Mucosa of gallbladder (tissue), 1 donor: Measurements from ENCODE around the gene LRP3. TPM values are rescaled to one million over a fixed set of nuclear protein-coding genes. Genes with fewer than 3 reads are reported as not detected.

Experiments
- DNase-seq: peaks from one replicate; pipeline ENCODE4 v3.0.0-alpha.2; 2020; ENCODE audit warnings: low spot score
- total RNA-seq: library from RNA; stranded (reverse); gene quantifications from one replicate; pipeline ENCODE4 v1.2.1, GENCODE V29; 2021
- donor health status: DM: no; HTN: no; CAD: no.

LRP3 gene
- total RNA-seq, 1 donor from 2014 or later = 25.7 TPM

- DNase-seq = peak; percentile 84
Observed at GRCh38 chr19:33235269-33235995, 41.3 kb downstream of the LRP3 start.

GRCh38 chr19:33235996-33236350, 41.8 kb downstream of the LRP3 start:
- DNase-seq = no peak

- no peak for DNase-seq
Observed at GRCh38 chr19:33236696-33237390, 42.7 kb downstream of the LRP3 start.

GRCh38 chr19:33238481-33239149, 44.5 kb downstream of the LRP3 start:
- no peak for DNase-seq

GRCh38 chr19:33239223-33239975, 45.3 kb downstream of the LRP3 start:
- DNase-seq = no peak

GRCh38 chr19:33240181-33240771, 46.1 kb downstream of the LRP3 start:
- DNase-seq = no peak

GRCh38 chr19:33241091-33241529, 47.0 kb downstream of the LRP3 start:
- DNase-seq = no peak

GRCh38 chr19:33241530-33242101, 47.5 kb downstream of the LRP3 start:
- no peak for DNase-seq

GRCh38 chr19:33242131-33242530, 48.0 kb downstream of the LRP3 start:
- DNase-seq = no peak

GRCh38 chr19:33242911-33243310, 48.8 kb downstream of the LRP3 start:
- DNase-seq = no peak

GRCh38 chr19:33245948-33246708, 52.0 kb downstream of the LRP3 start:
- DNase-seq = no peak

GRCh38 chr19:33246709-33247440, 52.7 kb downstream of the LRP3 start:
- no peak for DNase-seq

GRCh38 chr19:33247441-33247819, 53.3 kb downstream of the LRP3 start:
- DNase-seq = no peak

- DNase-seq = no peak
Observed at GRCh38 chr19:33248104-33248503, 54.0 kb downstream of the LRP3 start.

GRCh38 chr19:33248553-33248953, 54.4 kb downstream of the LRP3 start:
- DNase-seq = no peak

- no peak for DNase-seq
Observed at GRCh38 chr19:33248954-33249613, 55.0 kb downstream of the LRP3 start.

GRCh38 chr19:33249740-33250366, 55.7 kb downstream of the LRP3 start:
- DNase-seq = no peak

GRCh38 chr19:33250500-33250899, 56.4 kb downstream of the LRP3 start:
- no peak for DNase-seq

GRCh38 chr19:33251076-33251475, 56.9 kb downstream of the LRP3 start:
- no peak for DNase-seq
